IPS-15b (cell line): ENCODE data around the gene CDT1.

Experiments
- H3K27me3 ChIP-seq: one replicate; pipeline ENCODE4 v1.6.1; 2013; ENCODE audit warnings: low read length; ENCODE audit not compliant: control insufficient read depth, insufficient read depth
- H3K36me3 ChIP-seq: one replicate; pipeline ENCODE4 v1.6.1; 2013; ENCODE audit warnings: low read length; ENCODE audit not compliant: control insufficient read depth, insufficient read depth
- H3K4me1 ChIP-seq: one replicate; pipeline ENCODE4 v1.6.1; 2013; ENCODE audit warnings: mild to moderate bottlenecking, low read length; ENCODE audit not compliant: control insufficient read depth, insufficient read depth
- H3K4me3 ChIP-seq: one replicate; pipeline ENCODE4 v1.5.1; 2013; ENCODE audit warnings: low read depth, low read length
- H3K9ac ChIP-seq: one replicate; pipeline ENCODE4 v1.6.1; 2013; ENCODE audit warnings: low read depth, mild to moderate bottlenecking, low read length
- H3K9me3 ChIP-seq: one replicate; pipeline ENCODE4 v1.6.1; 2013; ENCODE audit warnings: mild to moderate bottlenecking, low read length; ENCODE audit not compliant: control insufficient read depth, insufficient read depth

Gene CDT1

DNA sequence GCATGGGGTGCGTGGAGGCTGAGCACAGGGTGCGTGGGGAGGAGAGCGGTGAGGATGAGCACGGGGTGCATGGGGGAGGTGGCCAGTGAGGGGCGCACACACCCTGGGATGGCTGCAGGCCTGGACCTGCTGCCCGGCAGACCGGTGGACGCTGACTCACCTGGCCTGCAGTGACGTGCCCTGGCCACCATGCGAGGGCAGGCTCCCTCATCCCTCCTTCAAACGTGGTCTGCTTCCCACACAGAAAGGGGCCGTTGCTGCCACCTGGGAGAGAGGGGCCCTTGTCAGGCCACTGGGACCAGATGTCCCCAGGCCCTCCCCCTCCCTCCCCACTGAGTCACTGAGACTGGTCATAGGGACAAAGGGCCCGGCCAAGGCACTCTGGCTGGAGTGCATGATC lies 28.2 kb downstream of the CDT1 start:
- Histone ChIP-seq H3K9ac (no peak overlapping the region), H3K4me3 (no peak overlapping the region), H3K27me3 (no peaks in the 10 kb centered on the region), H3K4me1 (no peaks in the 10 kb centered on the region), H3K9me3 (no peaks in the 10 kb centered on the region), H3K36me3 (peaks cover 13% of the 10 kb centered on the region)

DNA sequence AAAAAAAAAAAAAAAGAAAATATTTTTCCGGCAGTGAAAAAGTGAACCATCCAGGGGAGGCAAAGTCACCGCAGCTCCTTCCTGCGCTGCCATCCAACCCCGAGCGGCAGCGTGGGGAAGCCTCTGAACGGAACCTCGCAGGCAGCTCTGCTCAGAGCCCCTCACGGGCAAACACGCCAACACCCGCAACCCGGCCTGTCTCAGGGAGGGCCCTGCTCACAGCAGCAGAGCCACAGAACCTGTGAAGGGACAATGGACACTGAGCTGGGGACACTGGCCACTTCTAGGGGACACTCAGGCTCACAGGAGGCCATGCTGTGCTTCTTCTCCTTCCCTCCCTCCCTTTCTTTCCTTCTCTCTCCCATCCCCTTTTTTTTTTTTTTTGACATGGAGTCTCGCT lies 29.5 kb downstream of the CDT1 start:
- no peaks in the 10 kb centered on the region for H3K4me1 ChIP-seq
- no peaks in the 10 kb centered on the region for H3K9me3 ChIP-seq

DNA sequence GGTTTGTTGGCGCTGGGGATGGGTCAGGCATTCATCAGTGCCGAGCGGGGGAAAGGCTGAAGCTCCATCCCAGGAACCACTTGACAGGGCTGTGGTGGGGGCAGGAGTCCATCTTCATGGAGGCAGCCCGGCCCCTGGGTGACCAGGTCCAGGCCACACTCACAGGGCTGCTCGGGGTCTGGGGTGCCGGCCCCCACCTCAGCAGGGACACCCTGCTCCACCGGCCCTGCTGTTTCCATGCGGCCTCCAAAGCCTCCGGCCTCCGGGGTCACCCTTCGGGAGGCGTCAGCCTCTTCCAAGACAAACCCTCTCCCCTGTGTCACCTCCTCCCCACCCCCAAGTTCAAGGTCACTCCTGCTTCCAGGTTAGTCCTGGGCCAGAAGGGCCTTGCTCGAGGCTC lies 31.1 kb downstream of the CDT1 start:
- no peak overlapping the region for H3K4me3 ChIP-seq
- H3K9ac ChIP-seq: no peak overlapping the region
- peaks cover 13% of the 10 kb centered on the region for H3K36me3 ChIP-seq
- no peaks in the 10 kb centered on the region for H3K9me3 ChIP-seq
- H3K4me1 ChIP-seq: no peaks in the 10 kb centered on the region
- H3K27me3 ChIP-seq: no peaks in the 10 kb centered on the region

More for the DNA sequence above, 29.5 kb downstream of the CDT1 start:
- no peaks in the 10 kb centered on the region for H3K27me3 ChIP-seq
- H3K9ac ChIP-seq: no peak overlapping the region
- peaks cover 13% of the 10 kb centered on the region for H3K36me3 ChIP-seq
- H3K4me3 ChIP-seq: no peak overlapping the region

DNA sequence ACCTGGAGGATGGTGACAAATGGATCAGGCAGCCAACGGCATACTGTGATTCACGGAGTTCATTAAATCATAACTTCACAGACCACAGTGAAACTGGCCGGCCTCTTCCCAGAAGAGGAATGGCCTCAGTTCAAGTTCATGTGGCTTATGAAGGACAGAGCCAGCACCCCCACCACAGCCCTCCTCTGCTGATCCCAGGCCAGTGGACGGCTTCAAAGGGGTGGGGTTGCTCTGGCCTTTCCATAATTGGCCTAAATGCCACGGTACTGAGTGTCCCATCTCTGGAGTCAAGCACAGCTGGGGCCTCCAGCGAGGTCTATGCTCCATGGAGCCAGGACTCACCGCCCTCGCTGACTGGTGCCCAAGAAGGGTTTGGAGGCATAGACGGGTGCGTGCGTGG lies 31.8 kb downstream of the CDT1 start:
- Histone ChIP-seq H3K4me3 (no peak overlapping the region), H3K9ac (no peak overlapping the region), H3K36me3 (peaks cover 13% of the 10 kb centered on the region), H3K9me3 (no peaks in the 10 kb centered on the region), H3K27me3 (no peaks in the 10 kb centered on the region), H3K4me1 (no peaks in the 10 kb centered on the region)

- Histone ChIP-seq H3K9ac (no peak overlapping the region), H3K9me3 (no peaks in the 10 kb centered on the region), H3K27me3 (no peaks in the 10 kb centered on the region), H3K4me1 (no peaks in the 10 kb centered on the region), H3K4me3 (no peak overlapping the region), H3K36me3 (peaks cover 15% of the 10 kb centered on the region)
Observed at GRCh38 chr16:88835818-88836217, 32.2 kb downstream of the CDT1 start.

DNA sequence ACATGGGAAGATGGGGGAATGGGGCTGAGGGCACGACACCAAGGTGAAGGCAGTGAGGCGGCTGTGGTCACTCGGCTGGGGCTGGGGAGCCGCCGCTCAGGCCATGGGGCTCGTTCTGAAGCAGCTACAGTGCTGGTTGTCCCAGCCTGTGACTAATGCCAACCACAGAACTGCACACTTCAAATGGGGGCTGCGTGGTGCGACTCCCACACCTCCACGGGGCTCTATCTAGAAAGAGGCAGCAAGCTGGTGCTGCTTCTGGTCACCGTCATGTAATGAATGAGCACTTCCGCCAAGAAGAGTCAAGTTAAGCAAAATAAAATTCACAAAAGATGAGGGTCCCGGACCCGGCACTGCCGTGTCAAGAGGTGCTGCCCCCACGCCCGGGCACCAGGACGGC lies 33.2 kb downstream of the CDT1 start:
- Histone ChIP-seq H3K4me3 (no peak overlapping the region), H3K9me3 (no peaks in the 10 kb centered on the region), H3K27me3 (no peaks in the 10 kb centered on the region), H3K4me1 (no peaks in the 10 kb centered on the region), H3K36me3 (peaks cover 14% of the 10 kb centered on the region), H3K9ac (no peak overlapping the region)

- Histone ChIP-seq H3K4me3 (no peak overlapping the region), H3K4me1 (no peaks in the 10 kb centered on the region), H3K27me3 (no peaks in the 10 kb centered on the region), H3K9ac (no peak overlapping the region), H3K36me3 (peaks cover 12% of the 10 kb centered on the region), H3K9me3 (no peaks in the 10 kb centered on the region)
Observed at GRCh38 chr16:88837806-88838205, 34.2 kb downstream of the CDT1 start.

- H3K4me3 ChIP-seq: no peak overlapping the region
- H3K9ac ChIP-seq: no peak overlapping the region
- H3K27me3 ChIP-seq: no peaks in the 10 kb centered on the region
- H3K4me1 ChIP-seq: no peaks in the 10 kb centered on the region
- H3K9me3 ChIP-seq: no peaks in the 10 kb centered on the region
- H3K36me3 ChIP-seq: peaks cover 12% of the 10 kb centered on the region
Observed at GRCh38 chr16:88838566-88838965, 35.0 kb downstream of the CDT1 start.

GRCh38 chr16:88839026-88839529 lies 35.5 kb downstream of the CDT1 start:
- no peak overlapping the region for H3K9ac ChIP-seq
- peaks cover 12% of the 10 kb centered on the region for H3K36me3 ChIP-seq
- no peaks in the 10 kb centered on the region for H3K9me3 ChIP-seq
- no peaks in the 10 kb centered on the region for H3K4me1 ChIP-seq
- no peaks in the 10 kb centered on the region for H3K27me3 ChIP-seq
- no peak overlapping the region for H3K4me3 ChIP-seq

GRCh38 chr16:88839745-88840599 lies 36.4 kb downstream of the CDT1 start:
- Histone ChIP-seq H3K9me3 (no peaks in the 10 kb centered on the region), H3K9ac (no peak overlapping the region), H3K36me3 (peaks cover 10% of the 10 kb centered on the region), H3K27me3 (no peaks in the 10 kb centered on the region), H3K4me1 (no peaks in the 10 kb centered on the region), H3K4me3 (no peak overlapping the region)

DNA sequence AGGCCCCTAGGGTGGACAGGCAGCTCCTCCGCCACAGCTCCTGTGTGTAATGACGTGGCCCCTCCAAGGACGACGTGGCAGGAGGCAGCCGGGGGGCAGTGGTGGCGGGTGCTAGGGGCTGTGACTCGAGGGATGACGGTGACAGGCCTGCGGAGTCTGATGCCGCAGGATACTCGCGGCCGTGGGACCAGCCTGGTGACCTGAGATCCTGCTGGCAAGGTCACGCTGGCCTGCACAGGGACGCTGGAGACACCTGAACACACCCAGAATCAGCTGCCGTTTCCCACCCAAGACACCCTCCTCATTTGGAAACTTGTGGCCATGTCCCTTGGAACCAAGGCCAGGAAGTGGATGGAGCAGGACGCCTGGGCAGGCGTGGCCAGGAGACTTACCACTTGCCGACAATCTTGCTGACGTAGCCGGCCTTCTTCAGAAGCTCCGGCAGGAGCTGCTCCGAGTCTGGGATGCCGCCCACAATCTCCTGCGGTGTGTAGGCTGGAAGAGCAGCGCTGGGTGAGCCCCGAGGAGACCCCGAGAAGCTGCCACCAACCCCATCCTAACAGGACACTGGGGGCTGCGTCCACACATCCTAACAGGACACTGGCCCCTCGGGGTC lies 37.1 kb downstream of the CDT1 start:
- H3K9ac ChIP-seq: no peak overlapping the region

More for the DNA sequence above, 37.1 kb downstream of the CDT1 start:
- Histone ChIP-seq H3K4me3 (no peak overlapping the region), H3K27me3 (no peaks in the 10 kb centered on the region), H3K36me3 (peaks cover 5% of the 10 kb centered on the region), H3K9me3 (no peaks in the 10 kb centered on the region), H3K4me1 (no peaks in the 10 kb centered on the region)
